Karpas-422 (cell line): ENCODE data around the gene VHLL. TPM values are rescaled to one million over a fixed set of nuclear protein-coding genes. Genes with fewer than 3 reads are reported as not detected.

ENCODE experiments used
- DNase-seq: peaks from one replicate; pipeline ENCODE4 v3.0.0-alpha.2; 2015
- H2AFZ ChIP-seq: fragments of 200-600 bp; sonication (generic); 2 replicates; pipeline ENCODE4 v1.6.1; 2014; ENCODE audit warnings: antibody characterized with exemption, low read length, mixed read lengths
- H3K27ac ChIP-seq: fragments of 200-600 bp; sonication (generic); 2 replicates; pipeline ENCODE4 v1.5.1; 2014; ENCODE audit warnings: mild to moderate bottlenecking, low read length, moderate library complexity
- H3K27me3 ChIP-seq: fragments of 200-600 bp; sonication (generic); 2 replicates; pipeline ENCODE4 v1.6.1; 2014; ENCODE audit warnings: low read length, mixed read lengths
- H3K36me3 ChIP-seq: fragments of 200-600 bp; sonication (generic); 2 replicates; pipeline ENCODE4 v1.6.1; 2014; ENCODE audit warnings: low read length, mixed read lengths; ENCODE audit not compliant: insufficient read depth
- H3K4me1 ChIP-seq: fragments of 200-600 bp; sonication (generic); 2 replicates; pipeline ENCODE4 v1.6.1; 2014; ENCODE audit warnings: mild to moderate bottlenecking, low read length, mixed read lengths
- H3K4me2 ChIP-seq: fragments of 200-600 bp; sonication (generic); 2 replicates; pipeline ENCODE4 v1.6.1; 2014; ENCODE audit warnings: low read length, low read depth, mild to moderate bottlenecking; ENCODE audit not compliant: poor library complexity, severe bottlenecking
- H3K4me3 ChIP-seq: fragments of 200-600 bp; sonication (generic); 2 replicates; pipeline ENCODE4 v1.5.1; 2014; ENCODE audit warnings: mild to moderate bottlenecking, antibody characterized with exemption, low read length, mixed read lengths
- H3K79me2 ChIP-seq: fragments of 200-600 bp; sonication (generic); 2 replicates; pipeline ENCODE4 v1.6.1; 2014; ENCODE audit warnings: mild to moderate bottlenecking, low read length, mixed read lengths
- H3K9ac ChIP-seq: fragments of 200-600 bp; sonication (generic); 2 replicates; pipeline ENCODE4 v1.6.0; 2014; ENCODE audit warnings: low read length
- H3K9me2 ChIP-seq: fragments of 200-600 bp; sonication (generic), shearing (Covaris generic); replicated peaks from 2 replicates; pipeline ENCODE4 v1.6.0; 2014; ENCODE audit warnings: mild to moderate bottlenecking, low read length, moderate library complexity; ENCODE audit not compliant: insufficient read depth
- H3K9me3 ChIP-seq: fragments of 300-700, 200-600 bp; sonication (generic); 2 replicates; pipeline ENCODE4 v1.6.1; 2014; ENCODE audit warnings: low read length, mixed read lengths
- H4K20me1 ChIP-seq: fragments of 200-600 bp; sonication (generic); 2 replicates; pipeline ENCODE4 v1.6.1; 2014; ENCODE audit warnings: mild to moderate bottlenecking, antibody characterized with exemption, low read length, low read depth; ENCODE audit not compliant: insufficient read depth
- total RNA-seq: library from RNA; depleted of rRNA; stranded (reverse); fragments of >200 nt; shearing (Covaris generic); gene quantifications from 2 replicates; pipeline ENCODE4 v1.2.3, GENCODE V29; 2014; ENCODE audit warnings: low replicate concordance

Gene VHLL
- total RNA-seq, 1 experiment from 2014 or later = not detected

- H3K4me2 ChIP-seq = no peak overlapping the region
- no peak for DNase-seq
Measured at GRCh38 chr1:156285437-156285836, 13.7 kb downstream of the VHLL start.

GRCh38 chr1:156284757-156285156 lies 14.3 kb downstream of the VHLL start:
- Histone ChIP-seq H3K9ac (no peak overlapping the region), H4K20me1 (peaks cover 20% of the 10 kb centered on the region; the same call in 1 of the 2 replicates), H3K4me1 (peaks cover 24% of the 10 kb centered on the region), H3K9me2 (no peaks in the 10 kb centered on the region), H3K79me2 (peaks cover 43% of the 10 kb centered on the region), H2AFZ (no peak overlapping the region), H3K4me2 (no peak overlapping the region), H3K27ac (no peak overlapping the region), H3K36me3 (peaks cover 11% of the 10 kb centered on the region; the same call in 1 of the 2 replicates), H3K4me3 (no peak overlapping the region), H3K9me3 (no peaks in the 10 kb centered on the region), H3K27me3 (no peaks in the 10 kb centered on the region)
- no peak for DNase-seq

More at GRCh38 chr1:156285437-156285836, 13.7 kb downstream of the VHLL start:
- peaks cover 22% of the 10 kb centered on the region for H3K4me1 ChIP-seq
- H3K9me3 ChIP-seq = no peaks in the 10 kb centered on the region
- peaks cover 36% of the 10 kb centered on the region for H3K79me2 ChIP-seq
- H3K27me3 ChIP-seq = no peaks in the 10 kb centered on the region
- H2AFZ ChIP-seq = no peak overlapping the region
- peaks cover 7% of the 10 kb centered on the region; the same call in 1 of the 2 replicates for H3K36me3 ChIP-seq
- H3K27ac ChIP-seq = no peak overlapping the region
- no peaks in the 10 kb centered on the region for H3K9me2 ChIP-seq
- no peak overlapping the region for H3K9ac ChIP-seq
- H4K20me1 ChIP-seq = peaks cover 14% of the 10 kb centered on the region; the same call in 1 of the 2 replicates
- H3K4me3 ChIP-seq = no peak overlapping the region

GRCh38 chr1:156284112-156284511 lies 15.0 kb downstream of the VHLL start, which contains the start of gene TMEM79:
Gene TMEM79, plus strand, starts transcription at chr1:156284325. Its CDS starts 902 bp downstream, at chr1:156285227.
- Histone ChIP-seq H3K9ac (peak within 1 kb of the TSS; percentile 94), H3K79me2 (peaks cover 50% of the 10 kb centered on the region), H2AFZ (peak within 1 kb of the TSS; percentile 64; the same call in 1 of the 2 replicates), H3K9me2 (no peaks in the 10 kb centered on the region), H3K27ac (no peak within 1 kb of the TSS; the same call in 1 of the 2 replicates), H4K20me1 (peaks cover 25% of the 10 kb centered on the region; the same call in 1 of the 2 replicates), H3K27me3 (no peaks in the 10 kb centered on the region), H3K4me1 (peaks cover 24% of the 10 kb centered on the region), H3K9me3 (no peaks in the 10 kb centered on the region), H3K4me2 (peak within 1 kb of the TSS; percentile 70), H3K4me3 (peak within 1 kb of the TSS; percentile 74), H3K36me3 (peaks cover 14% of the 10 kb centered on the region; the same call in 1 of the 2 replicates)
- DNase-seq = no peak

GRCh38 chr1:156283521-156283920 lies 15.6 kb downstream of the VHLL start:
- Histone ChIP-seq H3K79me2 (peaks cover 56% of the 10 kb centered on the region), H3K9ac (peak overlapping the region; percentile 94), H3K4me2 (peak overlapping the region; percentile 70), H3K27ac (no peak overlapping the region), H3K9me2 (no peaks in the 10 kb centered on the region), H3K27me3 (no peaks in the 10 kb centered on the region), H2AFZ (no peak overlapping the region), H3K36me3 (peaks cover 16% of the 10 kb centered on the region; the same call in 1 of the 2 replicates), H3K9me3 (no peaks in the 10 kb centered on the region), H3K4me3 (peak overlapping the region; percentile 74), H3K4me1 (peaks cover 24% of the 10 kb centered on the region), H4K20me1 (peaks cover 25% of the 10 kb centered on the region; the same call in 1 of the 2 replicates)
- DNase-seq = no peak

- H3K36me3 ChIP-seq = peaks cover 24% of the 10 kb centered on the region; the same call in 1 of the 2 replicates
Measured at GRCh38 chr1:156282479-156283222, 16.5 kb downstream of the VHLL start, which contains the start of gene SMG5. Gene SMG5, minus strand, starts transcription at chr1:156282825. Its CDS starts 145 bp downstream, at chr1:156282680.

GRCh38 chr1:156281693-156282478 lies 17.2 kb downstream of the VHLL start:
- peak overlapping the region; percentile 74 for H3K4me3 ChIP-seq

More at GRCh38 chr1:156282479-156283222, 16.5 kb downstream of the VHLL start, which contains the start of gene SMG5:
- peak within 1 kb of the TSS; percentile 64; the same call in 1 of the 2 replicates for H2AFZ ChIP-seq
- no peaks in the 10 kb centered on the region for H3K9me2 ChIP-seq
- H3K4me2 ChIP-seq = peak within 1 kb of the TSS; percentile 70
- no peaks in the 10 kb centered on the region for H3K27me3 ChIP-seq
- H3K27ac ChIP-seq = peak within 1 kb of the TSS; percentile 73
- peak; percentile 99 for DNase-seq
- H3K79me2 ChIP-seq = peaks cover 63% of the 10 kb centered on the region
- peak within 1 kb of the TSS; percentile 74 for H3K4me3 ChIP-seq
- H3K9me3 ChIP-seq = no peaks in the 10 kb centered on the region
- peaks cover 24% of the 10 kb centered on the region for H3K4me1 ChIP-seq
- H4K20me1 ChIP-seq = peaks cover 25% of the 10 kb centered on the region; the same call in 1 of the 2 replicates
- peak within 1 kb of the TSS; percentile 94 for H3K9ac ChIP-seq

GRCh38 chr1:156281281-156281680 lies 17.8 kb downstream of the VHLL start:
- Histone ChIP-seq H3K4me1 (peaks cover 24% of the 10 kb centered on the region), H4K20me1 (peaks cover 25% of the 10 kb centered on the region; the same call in 1 of the 2 replicates), H3K9me3 (no peaks in the 10 kb centered on the region), H3K27me3 (no peaks in the 10 kb centered on the region), H3K9ac (peak overlapping the region; percentile 94), H3K4me2 (peak overlapping the region; percentile 70), H2AFZ (no peak overlapping the region), H3K36me3 (peaks cover 34% of the 10 kb centered on the region; the same call in 1 of the 2 replicates), H3K27ac (peak overlapping the region; percentile 73), H3K9me2 (no peaks in the 10 kb centered on the region), H3K79me2 (peaks cover 63% of the 10 kb centered on the region), H3K4me3 (peak overlapping the region; percentile 74)
- peak; percentile 78 for DNase-seq

More at GRCh38 chr1:156281693-156282478, 17.2 kb downstream of the VHLL start:
- H2AFZ ChIP-seq = no peak overlapping the region
- peak; percentile 79 for DNase-seq
- H3K4me1 ChIP-seq = peaks cover 24% of the 10 kb centered on the region
- H3K4me2 ChIP-seq = peak overlapping the region; percentile 70
- H3K27me3 ChIP-seq = no peaks in the 10 kb centered on the region
- H3K9me2 ChIP-seq = no peaks in the 10 kb centered on the region
- H3K9ac ChIP-seq = peak overlapping the region; percentile 94
- H3K36me3 ChIP-seq = peaks cover 28% of the 10 kb centered on the region; the same call in 1 of the 2 replicates
- H3K9me3 ChIP-seq = no peaks in the 10 kb centered on the region
- H4K20me1 ChIP-seq = peaks cover 25% of the 10 kb centered on the region; the same call in 1 of the 2 replicates
- H3K27ac ChIP-seq = peak overlapping the region; percentile 73
- H3K79me2 ChIP-seq = peaks cover 63% of the 10 kb centered on the region
